ENCODE data around the gene SNRPD1. TPM values are rescaled to one million over a fixed set of nuclear protein-coding genes. Genes with fewer than 3 reads are reported as not detected.

The SNRPD1 gene
- total and polyA plus RNA-seq, 2 of the 8 experiments (the other 6 are each of a cell fraction or from before 2014, with no cell fraction given) = 59.6 to 180 TPM

DNA sequence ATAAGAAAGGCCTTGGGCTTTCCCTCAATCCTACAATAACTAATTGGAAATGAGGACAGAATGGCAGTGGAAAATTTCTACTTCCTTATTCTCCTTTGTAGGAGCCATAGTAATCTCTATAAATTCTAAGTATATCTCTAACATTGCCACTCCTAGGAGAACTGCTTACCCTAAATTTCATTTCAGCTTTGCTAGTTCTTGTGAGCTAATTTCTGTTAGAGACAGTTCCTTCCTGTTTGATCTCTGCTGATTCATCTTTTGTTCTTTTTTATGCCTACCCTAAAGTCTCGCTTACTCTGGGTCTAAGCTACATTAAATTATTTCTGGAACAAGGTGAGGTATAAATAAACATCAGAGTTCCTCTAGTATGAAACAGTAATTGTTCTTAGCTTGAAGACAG is 66.7 kb downstream of the SNRPD1 start:
- ChIA-PET POLR2A (ENCODE audit: partially characterized antibody) (interaction anchor here (1.4 kb wide), 1 partner anchor 17 kb away, joined by 3 read pairs; no protein-coding TSS in a partner anchor), CTCF (ENCODE audit: partially characterized antibody) (no interaction called here)
- 100% methylated on average over 1 of the region's 1 CpG; no CpG with 5 or more reads in 1 of the 2 experiments for WGBS, 2 experiments (ENCODE audit: extremely low coverage in 1 of 2, insufficient coverage in 1 of 2, insufficient read length in 1 of 2, insufficient replicate concordance in 2 of 2, low coverage in 1 of 2, low lambda C conversion rate in 2 of 2, missing lambda C conversion rate in 1 of 2)
- Histone ChIP-seq H2BK12ac (ENCODE audit: low read depth, low read length) (no peak overlapping the region), H3K14ac (ENCODE audit: insufficient read length) (no peak overlapping the region), H2BK20ac (ENCODE audit: low read length) (no peak overlapping the region), H3K27ac (ENCODE audit: low read depth, low read length) (no peak overlapping the region), H3K36me3 (ENCODE audit: control insufficient read depth in 2 of 4, insufficient read depth in 4 of 4, low read length in 3 of 4) (no peaks in the 10 kb centered on the region), H2AK5ac (ENCODE audit: low read depth, low read length) (no peak overlapping the region), H3K79me2 (ENCODE audit: control insufficient read depth in 1 of 2, insufficient read depth in 2 of 2, low read length in 2 of 2) (no peaks in the 10 kb centered on the region), H3K56ac (replicated peaks; ENCODE audit: insufficient read length, low read depth, low read length) (no peak overlapping the region), H3K79me1 (ENCODE audit: low read depth, low read length) (no peaks in the 10 kb centered on the region), H3K27me3 (replicated peaks in 1 of 4; ENCODE audit: control insufficient read depth in 3 of 4, extremely low read depth in 1 of 4, insufficient read depth in 3 of 4, low read length in 3 of 4) (no peaks in the 10 kb centered on the region), H2BK120ac (replicated peaks; ENCODE audit: low read depth, low read length) (no peak overlapping the region), H4K91ac (replicated peaks; ENCODE audit: insufficient read length, low read length) (no peak overlapping the region), H3K23me2 (ENCODE audit: low read depth, low read length) (no peaks in the 10 kb centered on the region), H3K9me3 (ENCODE audit: insufficient read depth in 2 of 2, low read depth in 1 of 2, low read length in 1 of 2) (no peaks in the 10 kb centered on the region), H2BK15ac (ENCODE audit: low read length) (no peak overlapping the region), H3K4me3 (ENCODE audit: extremely low read depth in 1 of 4, insufficient read depth in 2 of 4, low read depth in 3 of 4, low read length in 4 of 4) (no peak overlapping the region), H4K8ac (ENCODE audit: extremely low read depth, insufficient read depth, low read length) (no peak overlapping the region), H3K9ac (replicated peaks in 1 of 4; ENCODE audit: extremely low read depth in 1 of 4, low read depth in 3 of 4, low read length in 3 of 4) (no peak overlapping the region), H2BK5ac (ENCODE audit: low read depth, low read length) (no peak overlapping the region), H3K4ac (replicated peaks; ENCODE audit: insufficient read length, low read depth, low read length) (no peak overlapping the region), H3K23ac (ENCODE audit: insufficient read length) (no peak overlapping the region), H3K18ac (ENCODE audit: extremely low read depth, low read length) (no peak overlapping the region), H3K4me1 (replicated peaks in 1 of 4; ENCODE audit: control insufficient read depth in 3 of 4, insufficient read depth in 4 of 4, low read length in 3 of 4) (peaks cover 0 to 4% (median 2%) of the 10 kb centered on the region in 4 experiments; a peak in 2 of 7 replicates), H4K20me1 (replicated peaks in 1 of 2; ENCODE audit: control insufficient read depth in 1 of 2, insufficient read depth in 2 of 2, low read length in 2 of 2) (peaks cover 0 to 2% of the 10 kb centered on the region in 2 experiments), H3K4me2 (ENCODE audit: insufficient read depth in 1 of 2, low read depth in 2 of 2, low read length in 2 of 2) (no peak overlapping the region), H2AFZ (ENCODE audit: low read length) (no peak overlapping the region), H4K5ac (ENCODE audit: insufficient read length, low read depth, low read length) (no peak overlapping the region)
- no peak for FAIRE-seq
- DNase-seq (ENCODE audit: low read depth in 1 of 2, low spot score in 2 of 2) = no peak
- TF ChIP-seq POLR2AphosphoS5 (IDR thresholded peaks at IDR 0.05; ENCODE audit: low read depth, low read length) = no peak
- TF ChIP-seq BRCA1 (IDR thresholded peaks at IDR 0.05; ENCODE audit: low read depth, low read length) = no peak
- TF ChIP-seq CREB1 (IDR thresholded peaks at IDR 0.05) = no peak
- TF ChIP-seq YY1 (IDR thresholded peaks at IDR 0.05; ENCODE audit: low read depth, low read length) = no peak
- no peak for TF ChIP-seq POLR2A (IDR thresholded peaks at IDR 0.05; ENCODE audit: control extremely low read depth in 1 of 2, low read depth in 2 of 2, low read length in 2 of 2)
- TF ChIP-seq RBBP5 (IDR thresholded peaks at IDR 0.05; ENCODE audit: borderline replicate concordance, low read depth, low read length) = no peak
- no peak for TF ChIP-seq TAF7 (optimal IDR thresholded peaks at IDR 0.05; ENCODE audit: borderline replicate concordance, low read depth, low read length)
- no peak for TF ChIP-seq E2F6 (IDR thresholded peaks at IDR 0.05)

Measured in H1 (cell line).